NT2/D1 (cell line): Measurements from ENCODE around the gene LRP11.

ENCODE experiments used
- DNase-seq: peaks from one replicate; pipeline ENCODE4 v3.0.0-alpha.2; 2011; ENCODE audit warnings: low read depth, low spot score
- H3K27me3 ChIP-seq: 2 replicates; pipeline ENCODE4 v1.6.0; 2011; ENCODE audit warnings: mild to moderate bottlenecking; ENCODE audit not compliant: insufficient read length, insufficient read depth
- H3K36me3 ChIP-seq: 2 replicates; pipeline ENCODE4 v1.6.1; 2011; ENCODE audit warnings: mild to moderate bottlenecking, low read length, mixed read lengths; ENCODE audit not compliant: insufficient read depth, insufficient read length
- H3K4me1 ChIP-seq: 2 replicates; pipeline ENCODE4 v1.5.1; 2011; ENCODE audit not compliant: insufficient read depth, insufficient read length
- H3K4me3 ChIP-seq: 2 replicates; pipeline ENCODE4 v1.5.1; 2011; ENCODE audit warnings: low read depth; ENCODE audit not compliant: insufficient read length
- H3K9ac ChIP-seq: 2 replicates; pipeline ENCODE4 v1.6.0; 2011; ENCODE audit warnings: low read depth; ENCODE audit not compliant: insufficient read length
- H3K9me3 ChIP-seq: 2 replicates; pipeline ENCODE4 v1.5.1; 2011; ENCODE audit warnings: mild to moderate bottlenecking, low read length; ENCODE audit not compliant: insufficient read depth
- SUZ12 ChIP-seq: IDR thresholded peaks from 2 replicates; pipeline ENCODE4 v1.6.1; 2011; ENCODE audit not compliant: insufficient read length, insufficient read depth; ENCODE audit errors: extremely low read depth
- YY1 ChIP-seq: IDR thresholded peaks from 2 replicates; pipeline ENCODE4 v1.6.1; 2011; ENCODE audit not compliant: insufficient read length, insufficient read depth
- ZNF274 ChIP-seq: IDR thresholded peaks from 2 replicates; pipeline ENCODE4 v1.6.1; 2011; ENCODE audit warnings: mild to moderate bottlenecking, low read depth, low read length

Gene LRP11

DNA sequence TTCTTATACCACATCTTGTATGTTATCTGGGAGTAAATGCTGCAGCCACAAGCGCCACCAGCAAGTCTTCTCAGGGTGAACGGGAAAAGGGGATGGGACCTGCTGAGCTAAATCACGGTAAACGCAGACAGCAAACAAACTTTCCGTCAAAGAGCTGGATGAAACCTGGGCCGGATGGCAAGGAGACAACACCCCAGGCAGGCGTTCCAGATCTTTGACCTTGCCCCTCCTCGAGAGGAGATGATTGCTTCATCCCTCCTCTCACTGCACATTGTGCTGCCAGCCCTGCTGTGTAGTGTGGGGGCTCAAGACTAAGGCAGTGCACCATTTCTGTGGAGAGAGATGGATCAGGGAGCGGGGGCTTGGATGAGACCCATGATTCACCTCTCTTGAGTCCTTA is 23.9 kb upstream of the LRP11 start:
- Histone ChIP-seq H3K4me1 (no peaks in the 10 kb centered on the region), H3K27me3 (no peaks in the 10 kb centered on the region), H3K9ac (no peak overlapping the region), H3K4me3 (no peak overlapping the region), H3K9me3 (no peaks in the 10 kb centered on the region), H3K36me3 (no peaks in the 10 kb centered on the region)
- DNase-seq, result no peak
- TF ChIP-seq YY1 (no peak), SUZ12 (no peak), ZNF274 (no peak)

DNA sequence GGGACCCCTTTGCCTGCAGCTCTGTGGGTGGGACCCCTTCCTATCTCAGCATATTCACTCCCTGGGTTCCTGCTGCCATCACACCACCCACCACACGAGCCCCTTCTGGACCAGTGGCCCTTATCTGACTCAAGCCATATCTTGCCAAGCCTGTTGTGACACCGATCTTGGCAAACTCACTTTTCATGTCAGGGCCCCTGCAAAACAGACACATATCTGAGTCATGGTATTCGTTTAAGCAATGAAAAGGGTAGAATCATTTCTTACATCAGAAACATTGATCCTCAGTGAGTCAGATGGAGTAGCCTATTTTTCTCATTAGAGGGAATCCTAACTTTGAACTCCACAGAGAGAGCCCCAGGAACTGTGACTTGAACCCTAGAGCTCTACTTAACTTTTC is 23.2 kb upstream of the LRP11 start:
- TF ChIP-seq ZNF274, result no peak
- H3K36me3 ChIP-seq, result no peaks in the 10 kb centered on the region
- H3K4me1 ChIP-seq, result no peaks in the 10 kb centered on the region
- DNase-seq, result no peak
- H3K27me3 ChIP-seq, result no peaks in the 10 kb centered on the region
- H3K9me3 ChIP-seq, result no peaks in the 10 kb centered on the region
- H3K4me3 ChIP-seq, result no peak overlapping the region
- H3K9ac ChIP-seq, result no peak overlapping the region

DNA sequence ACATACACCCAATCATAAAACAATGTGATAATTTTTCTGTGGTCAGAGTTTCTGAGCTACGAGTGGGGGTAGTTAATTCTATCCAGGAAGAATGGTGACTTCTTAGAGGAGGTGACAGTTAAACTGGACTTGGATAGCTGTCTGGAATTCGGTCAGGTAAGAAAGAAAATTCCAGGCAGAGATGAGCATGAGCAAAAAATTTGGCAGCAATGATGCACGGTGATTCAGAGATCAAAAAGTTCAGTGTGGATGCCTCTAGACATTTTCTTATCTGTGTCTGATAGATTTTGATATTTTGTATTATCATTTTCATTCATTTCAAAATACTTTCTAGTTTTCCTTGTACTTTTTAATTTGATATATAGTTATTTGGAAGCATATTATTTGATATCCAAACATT is 21.7 kb upstream of the LRP11 start:
- H3K4me1 ChIP-seq, result no peaks in the 10 kb centered on the region
- DNase-seq, result no peak
- no peak overlapping the region for H3K4me3 ChIP-seq
- no peaks in the 10 kb centered on the region for H3K9me3 ChIP-seq
- H3K9ac ChIP-seq, result no peak overlapping the region
- TF ChIP-seq YY1 (no peak), ZNF274 (no peak), SUZ12 (no peak)
- H3K27me3 ChIP-seq, result no peaks in the 10 kb centered on the region
- no peaks in the 10 kb centered on the region for H3K36me3 ChIP-seq

DNA sequence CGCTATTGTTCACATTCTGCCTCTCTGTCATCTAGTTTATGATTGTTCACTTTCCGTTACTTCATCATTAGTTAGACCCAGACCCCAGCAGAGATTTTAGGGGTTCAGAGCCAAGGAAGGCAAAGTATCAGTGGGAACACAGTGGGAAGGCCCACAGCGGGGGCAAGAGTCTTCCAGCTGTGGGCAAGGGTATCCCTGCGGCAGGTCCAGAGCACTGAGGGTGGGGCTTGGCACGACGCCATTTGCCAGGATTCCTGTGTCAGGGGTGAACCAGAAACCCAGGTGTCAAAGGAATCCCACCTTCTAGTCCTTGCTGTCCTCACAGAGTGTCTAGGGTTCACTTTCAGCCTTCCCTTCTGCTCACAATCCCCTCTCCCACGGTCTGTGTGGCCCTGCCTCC is 20.5 kb upstream of the LRP11 start:
- DNase-seq, result no peak
- TF ChIP-seq ZNF274, result no peak
- no peak for TF ChIP-seq YY1
- TF ChIP-seq SUZ12, result no peak
- Histone ChIP-seq H3K9ac (no peak overlapping the region), H3K4me3 (no peak overlapping the region), H3K9me3 (no peaks in the 10 kb centered on the region), H3K27me3 (peaks cover 2% of the 10 kb centered on the region), H3K4me1 (no peaks in the 10 kb centered on the region), H3K36me3 (no peaks in the 10 kb centered on the region)

DNA sequence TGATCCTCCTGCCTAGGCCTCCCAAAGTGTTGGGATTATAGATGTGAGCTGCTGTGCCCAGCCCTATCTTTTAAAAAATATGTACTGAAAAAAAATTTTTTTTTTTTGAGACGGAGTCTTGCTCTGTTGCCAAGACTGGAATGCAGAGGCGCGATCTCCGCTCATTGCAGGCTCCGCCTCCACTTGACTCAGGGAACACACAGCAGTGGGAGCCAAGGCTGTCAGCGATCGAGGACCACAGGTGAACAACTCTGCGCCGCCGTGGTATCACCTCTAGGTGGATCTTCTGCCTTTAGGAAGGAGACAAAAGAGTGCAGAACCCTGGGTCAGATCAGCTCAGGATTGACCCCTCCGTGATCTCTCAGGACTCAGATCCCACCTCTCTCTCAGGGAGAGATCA is 20.1 kb upstream of the LRP11 start:
- Histone ChIP-seq H3K4me1 (no peaks in the 10 kb centered on the region), H3K4me3 (no peak overlapping the region), H3K9me3 (no peaks in the 10 kb centered on the region), H3K9ac (no peak overlapping the region), H3K36me3 (no peaks in the 10 kb centered on the region), H3K27me3 (peaks cover 2% of the 10 kb centered on the region)
- no peak for DNase-seq
- no peak for TF ChIP-seq YY1

DNA sequence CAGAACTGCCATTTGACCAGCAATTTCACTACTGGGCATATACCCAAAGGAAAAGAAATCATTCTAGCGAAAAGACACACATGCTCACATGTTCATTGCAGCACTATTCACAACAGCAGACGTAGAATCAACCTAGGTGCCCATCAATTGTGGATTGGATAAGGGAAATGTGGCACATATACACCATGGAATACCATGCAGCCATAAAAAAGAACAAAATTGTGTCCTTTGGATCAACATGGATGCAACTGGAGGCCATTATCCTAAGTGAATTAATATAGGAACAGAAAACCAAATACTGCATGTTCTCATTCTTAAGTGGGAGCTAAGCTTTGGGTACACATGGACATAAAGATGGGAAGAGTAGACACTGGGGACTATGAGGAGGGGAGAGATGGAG is 17.7 kb upstream of the LRP11 start:
- no peak for DNase-seq
- no peak overlapping the region for H3K9ac ChIP-seq
- peaks cover 2% of the 10 kb centered on the region for H3K27me3 ChIP-seq
- no peaks in the 10 kb centered on the region for H3K36me3 ChIP-seq
- no peaks in the 10 kb centered on the region for H3K4me1 ChIP-seq
- H3K4me3 ChIP-seq, result no peak overlapping the region
- TF ChIP-seq ZNF274 (no peak), YY1 (no peak), SUZ12 (no peak)
- no peaks in the 10 kb centered on the region for H3K9me3 ChIP-seq

DNA sequence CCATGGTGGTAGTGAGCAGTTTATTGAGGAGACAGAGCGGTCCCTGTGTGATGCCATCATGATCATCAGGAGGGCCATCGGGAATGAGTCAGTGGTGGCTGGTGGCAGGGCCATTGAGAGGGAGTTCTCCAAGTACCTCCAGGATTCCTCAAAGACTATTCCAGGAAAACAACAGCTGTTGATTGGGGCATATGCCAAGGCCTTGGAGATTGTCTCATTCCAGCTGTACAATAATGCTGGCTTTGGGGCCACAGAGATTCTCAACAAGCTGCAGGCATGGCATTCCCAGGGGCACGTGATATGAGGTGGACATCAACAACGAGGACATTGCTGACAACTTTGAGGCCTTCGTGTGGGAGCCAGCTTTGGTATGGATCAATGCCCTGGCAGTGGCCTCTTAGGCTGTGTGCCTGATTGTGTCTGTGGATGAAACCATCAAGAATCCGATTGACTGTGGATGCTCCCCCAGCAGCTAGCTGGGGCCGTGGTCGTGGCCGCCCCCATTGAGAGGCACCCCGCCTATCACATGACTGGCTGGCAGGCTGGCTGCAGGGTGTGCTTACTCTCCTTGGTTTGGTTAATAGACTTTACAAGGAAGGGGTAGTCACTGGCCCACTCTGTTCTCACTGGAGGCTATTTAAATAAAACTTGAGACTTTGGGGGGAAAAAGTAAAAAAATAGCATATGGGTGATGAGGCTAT is 17.1 kb upstream of the LRP11 start:
- peaks cover 2% of the 10 kb centered on the region for H3K27me3 ChIP-seq
- no peak for DNase-seq
- no peak overlapping the region for H3K9ac ChIP-seq
- TF ChIP-seq SUZ12 (no peak), ZNF274 (no peak), YY1 (no peak)
- no peaks in the 10 kb centered on the region for H3K36me3 ChIP-seq
- no peaks in the 10 kb centered on the region for H3K4me1 ChIP-seq
- no peak overlapping the region for H3K4me3 ChIP-seq
- H3K9me3 ChIP-seq, result no peaks in the 10 kb centered on the region

DNA sequence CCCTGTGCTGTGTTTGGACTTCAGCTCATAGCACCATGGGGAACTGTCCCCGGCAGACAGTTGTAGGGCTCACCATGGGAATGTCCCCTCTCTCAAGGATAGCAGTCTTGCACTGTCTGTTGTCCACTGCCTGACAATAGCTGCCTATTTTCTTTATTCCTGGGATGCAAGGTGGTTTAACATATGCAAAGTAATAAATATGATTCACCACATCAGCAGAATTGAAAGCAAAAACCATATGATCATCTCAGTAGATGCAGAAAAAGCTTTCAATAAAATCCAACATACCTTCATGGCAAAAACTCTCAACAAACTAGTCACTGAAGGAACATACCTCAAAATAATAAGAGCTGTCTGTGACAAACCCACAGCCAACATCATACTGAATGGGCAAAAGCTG is 13.5 kb upstream of the LRP11 start:
- TF ChIP-seq SUZ12, result no peak
- no peak for TF ChIP-seq YY1
- no peak for TF ChIP-seq ZNF274

More for the DNA sequence above, 13.5 kb upstream of the LRP11 start:
- Histone ChIP-seq H3K9me3 (no peaks in the 10 kb centered on the region), H3K4me1 (no peaks in the 10 kb centered on the region), H3K9ac (no peak overlapping the region), H3K36me3 (no peaks in the 10 kb centered on the region), H3K27me3 (peaks cover 2% of the 10 kb centered on the region), H3K4me3 (no peak overlapping the region)
- no peak for DNase-seq
